Coronary artery (tissue), 2 donors: ENCODE measurements around the gene OLIG1.

Experiments used
- DNase-seq: peaks from one replicate; pipeline ENCODE4 v3.0.0-alpha.2; 2017; ENCODE audit warnings: low spot score
- H3K27ac ChIP-seq, 2 donors: fragments of 200-600 bp; sonication (generic); one replicate each; pipeline ENCODE4 v1.5.1; 2016 to 2019
- H3K4me3 ChIP-seq: fragments of 200-600 bp; sonication (generic); 2 replicates; pipeline ENCODE4 v1.5.1; 2016; ENCODE audit warnings: mild to moderate bottlenecking, moderate library complexity
- TF ChIP-seq, protein P1 (sequence below): fragments of 200-600 bp; sonication (generic); IDR thresholded peaks from one replicate; pipeline ENCODE4 v1.5.1; 2019; ENCODE audit warnings: antibody characterized with exemption

OLIG1 gene

DNA sequence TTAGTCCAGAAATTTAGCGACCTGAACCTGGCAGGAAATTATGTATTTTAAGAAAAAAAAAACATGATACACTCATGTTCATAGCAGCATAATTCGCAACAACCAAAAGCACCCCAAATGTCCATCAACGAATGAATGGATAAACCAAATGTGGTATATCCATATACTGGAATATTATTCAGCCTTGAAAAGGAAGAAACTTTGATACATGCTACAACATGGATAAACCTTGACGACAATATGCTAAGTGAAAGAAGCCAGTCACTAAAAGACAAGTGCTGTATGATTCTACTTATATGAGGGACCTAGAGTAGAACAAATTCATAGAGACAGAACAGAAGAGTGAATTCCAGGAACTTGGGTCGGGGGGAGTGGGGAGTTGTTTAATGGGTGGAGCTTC, 698 bp upstream of the OLIG1 start:
- H3K27ac ChIP-seq: no peak overlapping the region
- TF ChIP-seq, protein P1, sequence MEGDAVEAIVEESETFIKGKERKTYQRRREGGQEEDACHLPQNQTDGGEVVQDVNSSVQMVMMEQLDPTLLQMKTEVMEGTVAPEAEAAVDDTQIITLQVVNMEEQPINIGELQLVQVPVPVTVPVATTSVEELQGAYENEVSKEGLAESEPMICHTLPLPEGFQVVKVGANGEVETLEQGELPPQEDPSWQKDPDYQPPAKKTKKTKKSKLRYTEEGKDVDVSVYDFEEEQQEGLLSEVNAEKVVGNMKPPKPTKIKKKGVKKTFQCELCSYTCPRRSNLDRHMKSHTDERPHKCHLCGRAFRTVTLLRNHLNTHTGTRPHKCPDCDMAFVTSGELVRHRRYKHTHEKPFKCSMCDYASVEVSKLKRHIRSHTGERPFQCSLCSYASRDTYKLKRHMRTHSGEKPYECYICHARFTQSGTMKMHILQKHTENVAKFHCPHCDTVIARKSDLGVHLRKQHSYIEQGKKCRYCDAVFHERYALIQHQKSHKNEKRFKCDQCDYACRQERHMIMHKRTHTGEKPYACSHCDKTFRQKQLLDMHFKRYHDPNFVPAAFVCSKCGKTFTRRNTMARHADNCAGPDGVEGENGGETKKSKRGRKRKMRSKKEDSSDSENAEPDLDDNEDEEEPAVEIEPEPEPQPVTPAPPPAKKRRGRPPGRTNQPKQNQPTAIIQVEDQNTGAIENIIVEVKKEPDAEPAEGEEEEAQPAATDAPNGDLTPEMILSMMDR: no peak
- peak overlapping the region; percentile 69 for H3K4me3 ChIP-seq
- no peak for DNase-seq

DNA sequence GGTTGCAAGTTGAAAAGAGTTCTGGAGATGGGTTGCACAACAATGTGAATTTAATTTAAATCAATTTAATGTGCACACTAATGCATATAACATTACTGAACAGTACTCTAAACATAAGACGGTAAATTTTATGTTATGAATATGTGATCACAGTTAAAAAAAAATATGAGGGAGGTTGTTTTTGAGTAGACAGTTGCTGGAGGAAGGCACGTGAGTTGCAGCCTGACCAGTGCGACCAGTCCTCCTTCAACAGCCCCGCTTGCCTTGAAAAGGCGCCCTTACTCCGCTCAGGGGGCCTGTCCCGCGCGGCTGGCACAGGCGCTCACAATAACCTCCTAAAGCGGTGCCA, 322 bp upstream of the OLIG1 start:
- Histone ChIP-seq H3K27ac (no peak overlapping the region), H3K4me3 (peak overlapping the region; percentile 69)
- TF ChIP-seq, protein P1: no peak
- DNase-seq: no peak

DNA sequence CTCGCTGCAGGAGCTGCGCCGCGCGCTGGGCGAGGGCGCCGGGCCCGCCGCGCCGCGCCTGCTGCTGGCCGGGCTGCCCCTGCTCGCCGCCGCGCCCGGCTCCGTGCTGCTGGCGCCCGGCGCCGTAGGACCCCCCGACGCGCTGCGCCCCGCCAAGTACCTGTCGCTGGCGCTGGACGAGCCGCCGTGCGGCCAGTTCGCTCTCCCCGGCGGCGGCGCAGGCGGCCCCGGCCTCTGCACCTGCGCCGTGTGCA, 730 bp downstream of the OLIG1 start:
- TF ChIP-seq, protein P1: no peak
- H3K27ac ChIP-seq: no peak overlapping the region

DNA sequence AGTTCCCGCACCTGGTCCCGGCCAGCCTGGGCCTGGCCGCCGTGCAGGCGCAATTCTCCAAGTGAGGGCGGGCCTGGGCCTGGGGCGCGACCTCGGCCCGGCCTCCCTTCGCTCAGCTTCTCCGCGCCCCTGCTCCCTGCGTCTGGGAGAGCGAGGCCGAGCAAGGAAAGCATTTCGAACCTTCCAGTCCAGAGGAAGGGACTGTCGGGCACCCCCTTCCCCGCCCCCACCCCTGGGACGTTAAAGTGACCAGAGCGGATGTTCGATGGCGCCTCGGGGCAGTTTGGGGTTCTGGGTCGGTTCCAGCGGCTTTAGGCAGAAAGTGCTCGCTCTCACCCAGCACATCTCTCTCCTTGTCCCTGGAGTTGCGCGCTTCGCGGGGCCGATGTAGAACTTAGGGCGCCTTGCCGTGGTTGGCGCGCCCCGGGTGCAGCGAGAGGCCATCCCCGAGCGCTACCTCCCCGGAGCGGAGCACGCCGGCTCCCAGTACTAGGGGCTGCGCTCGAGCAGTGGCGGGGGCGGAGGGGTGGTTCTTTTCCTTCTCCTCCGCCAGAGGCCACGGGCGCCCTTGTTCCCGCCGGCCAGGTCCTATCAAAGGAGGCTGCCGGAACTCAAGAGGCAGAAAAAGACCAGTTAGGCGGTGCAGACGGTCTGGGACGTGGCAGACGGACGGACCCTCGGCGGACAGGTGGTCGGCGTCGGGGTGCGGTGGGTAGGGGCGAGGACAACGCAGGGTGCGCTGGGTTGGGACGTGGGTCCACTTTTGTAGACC, 1.2 kb downstream of the OLIG1 start:
- peak overlapping the region; percentile 69 for H3K4me3 ChIP-seq
- H3K27ac ChIP-seq: no peak overlapping the region

More for the DNA sequence above, 730 bp downstream of the OLIG1 start:
- peak overlapping the region; percentile 69 for H3K4me3 ChIP-seq
- no peak for DNase-seq

DNA sequence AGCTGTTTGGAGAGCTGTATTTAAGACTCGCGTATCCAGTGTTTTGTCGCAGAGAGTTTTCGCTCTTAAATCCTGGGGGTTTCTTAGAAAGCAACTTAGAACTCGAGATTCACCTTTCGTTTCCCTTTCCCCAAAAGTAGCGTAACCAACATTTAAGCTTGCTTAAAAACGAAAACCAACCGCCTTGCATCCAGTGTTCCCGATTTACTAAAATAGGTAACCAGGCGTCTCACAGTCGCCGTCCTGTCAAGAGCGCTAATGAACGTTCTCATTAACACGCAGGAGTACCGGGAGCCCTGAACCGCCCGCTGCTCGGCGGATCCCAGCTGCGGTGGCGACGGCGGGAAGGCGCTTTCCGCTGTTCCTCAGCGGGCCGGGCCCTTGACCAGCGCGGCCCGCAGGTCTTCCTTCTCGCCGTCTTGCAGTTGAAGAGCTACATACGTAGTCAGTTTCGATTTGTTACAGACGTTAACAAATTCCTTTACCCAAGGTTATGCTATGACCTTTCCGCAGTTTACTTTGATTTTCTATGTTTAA, 1.9 kb downstream of the OLIG1 start:
- DNase-seq: no peak
- Histone ChIP-seq H3K27ac (no peak overlapping the region), H3K4me3 (peak overlapping the region; percentile 69)
- TF ChIP-seq, protein P1: no peak

More for the DNA sequence above, 1.2 kb downstream of the OLIG1 start:
- TF ChIP-seq, protein P1: no peak
- no peak for DNase-seq

DNA sequence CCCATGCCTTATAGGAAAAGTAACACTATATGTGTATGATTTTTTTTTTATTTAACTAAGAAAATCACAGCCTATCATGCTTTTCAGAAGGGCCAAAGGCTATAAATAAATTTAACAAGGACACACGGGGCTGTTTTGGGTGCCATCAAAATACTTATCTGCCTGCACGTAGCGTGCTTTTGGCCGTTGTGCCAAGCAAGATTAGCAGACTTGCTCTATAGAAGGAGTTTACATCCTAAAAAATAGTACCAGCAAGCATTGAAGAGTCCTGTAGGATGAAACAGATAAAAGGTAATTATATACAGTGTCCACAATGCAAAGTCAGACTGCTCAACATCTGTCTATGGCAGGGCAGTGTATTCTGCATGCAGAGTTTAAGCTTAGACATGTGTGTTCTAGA, 3.7 kb downstream of the OLIG1 start:
- H3K27ac ChIP-seq: no peak overlapping the region
- no peak overlapping the region for H3K4me3 ChIP-seq
- TF ChIP-seq, protein P1: no peak
- no peak for DNase-seq

DNA sequence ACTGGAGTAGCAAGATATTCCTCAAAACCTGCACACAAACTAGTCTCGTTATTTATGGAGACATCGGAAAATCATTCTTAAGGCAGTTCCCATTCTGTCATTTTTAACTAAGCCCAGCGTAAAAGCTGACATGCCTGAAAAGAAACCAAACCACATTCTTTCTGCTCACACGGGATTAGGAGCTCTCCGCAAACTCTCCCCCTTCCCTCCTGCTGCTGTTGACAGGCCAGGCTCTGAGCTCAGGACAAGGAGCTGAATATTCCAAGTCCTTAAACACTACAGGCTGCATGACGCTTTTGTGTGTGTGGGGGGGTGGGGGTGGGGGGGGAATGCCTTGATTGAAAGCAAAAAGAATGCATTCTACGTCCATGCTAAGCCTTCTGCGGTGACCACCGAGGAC, 5.2 kb downstream of the OLIG1 start:
- TF ChIP-seq, protein P1: no peak
- DNase-seq: no peak
- no peak overlapping the region for H3K4me3 ChIP-seq
- H3K27ac ChIP-seq: no peak overlapping the region
